ENCODE results near the gene PLS1.
"Not testable (repeated sequence)": the region's sequence is repeated elsewhere in the genome, so short reads cannot be mapped to it uniquely, and the experiment has no call there.

GRCh38 chr3:142581070-142581469, 15.1 kb upstream of the PLS1 start:
- TF ChIP-seq CTCF, EZH2 (IDR thresholded peaks at IDR 0.05): not testable (repeated sequence)

All from neural progenitor cell (in vitro differentiated cells).